ENCODE measurements around the gene POM121L2.

DNA sequence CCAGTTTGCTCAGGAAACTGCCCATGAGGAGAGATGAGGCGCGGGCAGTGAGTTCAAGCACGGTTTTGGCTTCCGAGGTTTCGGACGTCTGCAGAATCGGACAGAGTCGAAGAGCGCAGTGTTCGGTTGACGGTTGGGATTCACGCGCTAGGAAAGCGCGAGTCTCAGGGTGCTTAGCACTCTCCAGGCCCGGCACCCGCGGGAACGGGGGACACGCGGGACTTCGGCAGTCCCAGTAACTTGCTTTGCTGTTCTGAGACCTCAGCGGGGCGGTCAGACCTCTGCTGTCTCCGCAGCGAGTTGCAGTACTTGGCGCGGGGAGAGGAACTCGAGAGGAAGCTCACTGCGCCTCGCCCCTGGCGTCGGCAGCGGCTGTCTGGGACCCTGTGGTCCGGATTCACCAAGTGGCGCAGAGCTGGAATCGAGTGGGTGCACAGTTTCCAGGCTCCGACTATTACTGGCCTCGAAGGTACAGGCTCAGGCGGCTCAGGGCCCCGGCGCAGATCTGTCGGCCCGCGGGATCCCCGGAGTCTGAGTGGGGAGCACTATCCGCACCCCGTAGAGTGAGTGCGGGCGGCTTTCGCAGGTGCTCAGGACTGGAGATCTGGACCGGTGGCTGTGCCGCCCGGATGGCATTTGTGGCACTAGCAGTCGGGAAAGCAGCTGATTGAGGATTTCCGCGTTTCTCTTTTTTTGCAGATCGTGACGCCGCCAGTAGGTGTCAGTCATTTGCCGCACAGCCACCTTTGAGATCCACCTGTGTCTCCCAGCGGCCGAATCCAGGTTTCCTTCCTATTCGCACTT is at the start of gene POM121L2:
- TF ChIP-seq, protein P1, sequence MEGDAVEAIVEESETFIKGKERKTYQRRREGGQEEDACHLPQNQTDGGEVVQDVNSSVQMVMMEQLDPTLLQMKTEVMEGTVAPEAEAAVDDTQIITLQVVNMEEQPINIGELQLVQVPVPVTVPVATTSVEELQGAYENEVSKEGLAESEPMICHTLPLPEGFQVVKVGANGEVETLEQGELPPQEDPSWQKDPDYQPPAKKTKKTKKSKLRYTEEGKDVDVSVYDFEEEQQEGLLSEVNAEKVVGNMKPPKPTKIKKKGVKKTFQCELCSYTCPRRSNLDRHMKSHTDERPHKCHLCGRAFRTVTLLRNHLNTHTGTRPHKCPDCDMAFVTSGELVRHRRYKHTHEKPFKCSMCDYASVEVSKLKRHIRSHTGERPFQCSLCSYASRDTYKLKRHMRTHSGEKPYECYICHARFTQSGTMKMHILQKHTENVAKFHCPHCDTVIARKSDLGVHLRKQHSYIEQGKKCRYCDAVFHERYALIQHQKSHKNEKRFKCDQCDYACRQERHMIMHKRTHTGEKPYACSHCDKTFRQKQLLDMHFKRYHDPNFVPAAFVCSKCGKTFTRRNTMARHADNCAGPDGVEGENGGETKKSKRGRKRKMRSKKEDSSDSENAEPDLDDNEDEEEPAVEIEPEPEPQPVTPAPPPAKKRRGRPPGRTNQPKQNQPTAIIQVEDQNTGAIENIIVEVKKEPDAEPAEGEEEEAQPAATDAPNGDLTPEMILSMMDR (IDR thresholded peaks at IDR 0.05), result peak; percentile 26 to 69 (median 59)
- TF ChIP-seq POLR2AphosphoS5 (IDR thresholded peaks at IDR 0.05), result peak; percentile 64
